HepG2 (cell line): Measurements from ENCODE around the gene ENO3. TPM values are rescaled to one million over a fixed set of nuclear protein-coding genes. Genes with fewer than 3 reads are reported as not detected.

ENCODE experiments used
- CBFB ChIP-seq: sonication (generic); formaldehyde crosslinking; IDR thresholded peaks from 2 replicates; pipeline ENCODE4 v1.4.0; 2020; ENCODE audit warnings: missing genetic modification reagents
- CENPBD1 ChIP-seq: sonication (generic); formaldehyde crosslinking; IDR thresholded peaks from 2 replicates; pipeline ENCODE4 v1.8.0; 2022; ENCODE audit warnings: missing genetic modification reagents, low read depth, mild to moderate bottlenecking, borderline replicate concordance
- CREM ChIP-seq, 2 experiments: sonication (generic) in 1 of 2; formaldehyde crosslinking in 1 of 2; IDR thresholded peaks; 2 replicates each; pipeline versions ENCODE4 v1.4.0 to v1.6.1; 2016 to 2020; ENCODE audit warnings: antibody characterized with exemption in 1 of 2, mild to moderate bottlenecking in 1 of 2, missing genetic modification reagents in 1 of 2
- ETV5 ChIP-seq: IDR thresholded peaks from 2 replicates; pipeline ENCODE4 v1.6.1; 2018; ENCODE audit warnings: missing biosample characterization, missing genetic modification reagents, inconsistent platforms, borderline replicate concordance
- MAX ChIP-seq: IDR thresholded peaks from 2 replicates; pipeline ENCODE4 v1.6.1; 2012; ENCODE audit warnings: inconsistent platforms
- MYC ChIP-seq: sonication (generic); formaldehyde crosslinking; IDR thresholded peaks from 2 replicates; pipeline ENCODE4 v1.9.0; 2021; ENCODE audit warnings: missing genetic modification reagents, borderline replicate concordance
- MYPOP ChIP-seq: sonication (generic); formaldehyde crosslinking; IDR thresholded peaks from 2 replicates; pipeline ENCODE4 v1.8.1; 2023; ENCODE audit warnings: mild to moderate bottlenecking, moderate library complexity, missing genetic modification reagents
- NPAS2 ChIP-seq: sonication (generic); formaldehyde crosslinking; IDR thresholded peaks from 2 replicates; pipeline ENCODE4 v1.8.0; 2022; ENCODE audit warnings: mild to moderate bottlenecking, missing genetic modification reagents, borderline replicate concordance
- POLR2G ChIP-seq: fragments of 200-400 bp; formaldehyde crosslinking; IDR thresholded peaks from 2 replicates; pipeline ENCODE4 v1.6.1; 2018; ENCODE audit warnings: mild to moderate bottlenecking, low read depth, low read length, moderate library complexity
- STAT6 ChIP-seq: sonication (generic); formaldehyde crosslinking; IDR thresholded peaks from 2 replicates; pipeline ENCODE4 v1.4.0; 2020; ENCODE audit warnings: missing genetic modification reagents, mild to moderate bottlenecking, borderline replicate concordance
- TAF1 ChIP-seq: sonication (generic); formaldehyde crosslinking; IDR thresholded peaks from 2 replicates; pipeline ENCODE4 v1.4.0; 2020; ENCODE audit warnings: missing genetic modification reagents
- YEATS4 ChIP-seq: sonication (generic); formaldehyde crosslinking; IDR thresholded peaks from 2 replicates; pipeline ENCODE4 v1.4.0; 2020; ENCODE audit warnings: missing genetic modification reagents, borderline replicate concordance
- ZBTB10 ChIP-seq: sonication (generic); formaldehyde crosslinking; IDR thresholded peaks from 2 replicates; pipeline ENCODE4 v1.4.0; 2020; ENCODE audit warnings: missing genetic modification reagents, borderline replicate concordance
- ZBTB34 ChIP-seq: sonication (generic); formaldehyde crosslinking; IDR thresholded peaks from 2 replicates; pipeline ENCODE4 v1.8.0; 2022; ENCODE audit warnings: mild to moderate bottlenecking, missing genetic modification reagents
- ZNF253 ChIP-seq: sonication (generic); formaldehyde crosslinking; IDR thresholded peaks from 2 replicates; pipeline ENCODE4 v1.8.0; 2022; ENCODE audit warnings: mild to moderate bottlenecking, missing genetic modification reagents, borderline replicate concordance
- ZNF33A ChIP-seq: sonication (generic); formaldehyde crosslinking; IDR thresholded peaks from 2 replicates; pipeline ENCODE4 v1.5.1; 2020; ENCODE audit warnings: missing genetic modification reagents, mild to moderate bottlenecking, moderate library complexity, borderline replicate concordance
- ZSCAN5A ChIP-seq: sonication (generic); formaldehyde crosslinking; IDR thresholded peaks from 2 replicates; pipeline ENCODE4 v1.8.0; 2022; ENCODE audit warnings: mild to moderate bottlenecking, missing genetic modification reagents, borderline replicate concordance
- polyA plus RNA-seq, 8 experiments: library from polyadenylated mRNA; depleted of rRNA in 3 of 8; stranded (reverse) in 7 of 8; unstranded in 1 of 8; fragments of >200 nt; fragmentation: Illumina TruSeq in 4 of 8; extraction: Trizol in 4 of 8; gene quantifications; 2 replicates each; pipeline versions ENCODE4 v1.2.1 to v1.2.3, GENCODE V29; 2011 to 2016; ENCODE audit warnings: low read depth in 4 of 8, missing spikeins in 1 of 8, mixed read lengths in 1 of 8; ENCODE audit not compliant: insufficient read depth in 1 of 8
- total RNA-seq, 5 experiments: library from RNA; depleted of rRNA; stranded (reverse); fragments of >200 nt; fragmentation: Illumina TruSeq; extraction: Trizol; gene quantifications; 2 replicates each; pipeline ENCODE4 v1.2.3, GENCODE V29; 2016; ENCODE audit warnings: low read depth in 1 of 5

The ENO3 gene
- total and polyA plus RNA-seq, 2 of the 13 experiments (the other 11 are each of a cell fraction or from before 2014, with no cell fraction given): 59.8 to 69.8 TPM

GRCh38 chr17:4939796-4940554 lies 10.9 kb upstream of the ENO3 start, which contains the start of the genes RNF167 and SLC25A11 (continued):
- TF ChIP-seq ZSCAN5A (no peak), CENPBD1 (CRISPR knock-in tag) (no peak), ZNF33A (CRISPR knock-in tag) (no peak), NPAS2 (no peak), ETV5 (CRISPR knock-in tag) (peak; percentile 7; the same call in 1 of the 2 replicates), MYPOP (CRISPR knock-in tag) (peak; percentile 91), STAT6 (CRISPR knock-in tag) (peak; percentile 52; the same call in 1 of the 2 replicates), ZNF253 (CRISPR knock-in tag) (no peak), YEATS4 (peak; percentile 77; the same call in 1 of the 2 replicates), ZBTB10 (CRISPR knock-in tag) (0 out of 2 replicates have a peak, but pooled peaks have one; percentile 41), TAF1 (peak; percentile 74), MYC (CRISPR knock-in tag) (peak; percentile 68), ZBTB34 (no peak), CBFB (CRISPR knock-in tag) (no peak), CREM (IDR thresholded peaks at IDR 0.05) (peak; percentile 69), CREM (CRISPR knock-in tag; IDR thresholded peaks at IDR 0.05) (no peak), MAX (peak; percentile 61), POLR2G (peak; percentile 86)
